GM18873 (cell line): ENCODE results near the gene MTHFSD.

Experiments
- ATAC-seq: cut with Tn5 transposase; IDR thresholded peaks from one replicate; pipeline ENCODE4 v1.9.1; 2021; ENCODE audit warnings: mild to moderate bottlenecking, moderate library complexity, moderate number of reproducible peaks; ENCODE audit not compliant: unreplicated experiment, low FRiP score

MTHFSD gene

DNA sequence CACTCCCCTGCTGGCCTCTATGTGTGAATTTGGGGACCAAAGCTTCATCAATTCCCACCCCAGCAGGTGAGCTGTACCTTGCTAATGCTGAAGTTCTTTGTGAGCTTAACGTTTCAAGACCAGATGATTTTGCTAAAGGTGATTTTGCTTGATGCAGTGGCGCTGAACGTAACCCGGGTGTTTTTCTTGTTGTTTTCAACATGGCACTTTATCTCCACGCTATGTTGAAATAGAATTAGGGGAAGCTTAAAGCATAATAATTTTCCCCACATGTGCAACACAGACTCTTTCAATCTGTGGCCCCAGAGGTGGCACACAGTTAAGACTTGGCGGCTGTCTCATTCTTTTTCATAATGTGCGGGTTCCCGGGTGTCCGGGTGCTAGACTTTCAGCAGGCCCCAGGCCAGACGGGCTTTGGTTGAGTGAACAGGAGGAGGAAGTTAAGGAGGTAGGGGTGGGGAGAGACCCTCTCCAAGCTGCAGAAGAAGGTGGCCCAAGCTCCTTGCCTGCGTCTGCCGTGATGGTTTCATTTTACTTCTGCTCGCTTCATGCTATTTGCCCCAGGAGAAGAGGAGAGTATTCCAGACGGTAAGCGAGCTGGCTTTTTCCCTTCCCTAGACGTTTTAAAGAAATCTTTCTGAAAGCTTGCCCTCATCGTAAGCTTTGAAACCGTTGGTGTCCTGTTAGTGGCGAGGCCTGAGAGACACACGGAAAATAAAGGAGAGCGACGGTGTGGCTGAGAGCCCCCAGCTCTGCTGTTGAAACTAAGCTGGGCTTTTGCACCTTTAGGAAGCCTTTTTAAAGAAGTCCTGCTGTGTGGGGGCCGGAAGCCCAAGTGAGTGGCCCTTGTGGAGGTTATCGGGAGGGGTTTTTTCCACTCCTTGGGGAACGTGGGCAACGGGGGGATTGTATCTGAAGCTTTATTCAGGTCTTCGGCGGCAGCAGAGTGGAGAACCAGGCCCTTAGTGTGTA is 15.8 kb upstream of the MTHFSD start:
- ATAC-seq = no peak

DNA sequence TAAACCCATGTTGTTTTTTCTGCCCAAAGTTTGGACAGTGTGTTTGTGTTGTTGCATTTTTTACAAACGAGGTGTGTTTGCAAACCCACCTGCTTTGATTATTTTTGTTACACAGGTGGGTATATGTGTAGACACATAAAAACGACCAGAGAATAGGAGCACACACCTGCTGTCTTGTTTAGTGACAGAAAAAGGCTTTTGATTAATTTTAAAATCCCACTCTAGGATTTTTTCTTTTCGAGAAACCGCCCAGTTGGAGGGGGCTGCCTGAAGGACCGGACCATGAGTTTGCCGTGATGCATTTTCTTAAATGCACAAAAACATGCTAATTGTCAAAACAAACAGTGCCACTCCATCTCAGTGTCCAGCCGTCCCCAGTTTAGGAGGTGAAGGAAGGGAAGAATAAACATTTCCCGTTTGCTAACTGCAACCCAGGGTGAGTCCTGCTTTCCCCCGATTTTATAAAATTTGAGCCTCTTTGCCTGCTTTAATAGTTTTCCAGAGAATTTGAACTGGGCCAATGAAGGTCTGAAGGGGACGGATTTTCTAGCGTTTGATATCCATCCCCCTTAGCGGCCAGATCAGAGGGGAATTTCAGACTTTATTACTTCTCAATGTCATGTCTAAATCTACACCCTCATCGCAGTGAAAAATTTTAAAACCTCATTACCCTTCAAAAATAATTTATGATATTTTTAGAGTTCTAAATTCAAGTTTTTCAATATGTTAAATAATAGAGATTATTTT is 14.8 kb upstream of the MTHFSD start:
- no peak for ATAC-seq

DNA sequence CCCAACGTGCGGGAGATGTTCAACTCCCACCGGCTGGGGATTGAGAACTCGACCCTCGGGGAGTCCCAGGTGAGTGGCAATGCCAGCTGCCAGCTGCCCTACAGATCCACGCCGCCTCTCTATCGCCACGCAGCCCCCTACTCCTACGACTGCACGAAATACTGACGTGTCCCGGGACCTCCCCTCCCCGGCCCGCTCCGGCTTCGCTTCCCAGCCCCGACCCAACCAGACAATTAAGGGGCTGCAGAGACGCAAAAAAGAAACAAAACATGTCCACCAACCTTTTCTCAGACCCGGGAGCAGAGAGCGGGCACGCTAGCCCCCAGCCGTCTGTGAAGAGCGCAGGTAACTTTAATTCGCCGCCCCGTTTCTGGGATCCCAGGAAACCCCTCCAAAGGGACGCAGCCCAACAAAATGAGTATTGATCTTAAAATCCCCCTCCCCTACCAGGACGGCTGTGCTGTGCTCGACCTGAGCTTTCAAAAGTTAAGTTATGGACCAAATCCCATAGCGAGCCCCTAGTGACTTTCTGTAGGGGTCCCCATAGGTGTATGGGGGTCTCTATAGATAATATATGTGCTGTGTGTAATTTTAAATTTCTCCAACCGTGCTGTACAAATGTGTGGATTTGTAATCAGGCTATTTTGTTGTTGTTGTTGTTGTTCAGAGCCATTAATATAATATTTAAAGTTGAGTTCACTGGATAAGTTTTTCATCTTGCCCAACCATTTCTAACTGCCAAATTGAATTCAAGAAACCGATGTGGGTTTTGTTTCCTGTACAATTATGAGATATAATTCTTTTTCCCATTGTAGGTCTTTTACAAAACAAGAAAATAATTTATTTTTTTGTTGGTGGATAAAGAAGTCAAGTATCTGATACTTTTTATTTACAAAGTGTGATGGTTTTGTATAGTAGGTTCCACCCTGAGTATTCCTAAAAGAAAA is 13.9 kb upstream of the MTHFSD start:
- ATAC-seq = no peak

DNA sequence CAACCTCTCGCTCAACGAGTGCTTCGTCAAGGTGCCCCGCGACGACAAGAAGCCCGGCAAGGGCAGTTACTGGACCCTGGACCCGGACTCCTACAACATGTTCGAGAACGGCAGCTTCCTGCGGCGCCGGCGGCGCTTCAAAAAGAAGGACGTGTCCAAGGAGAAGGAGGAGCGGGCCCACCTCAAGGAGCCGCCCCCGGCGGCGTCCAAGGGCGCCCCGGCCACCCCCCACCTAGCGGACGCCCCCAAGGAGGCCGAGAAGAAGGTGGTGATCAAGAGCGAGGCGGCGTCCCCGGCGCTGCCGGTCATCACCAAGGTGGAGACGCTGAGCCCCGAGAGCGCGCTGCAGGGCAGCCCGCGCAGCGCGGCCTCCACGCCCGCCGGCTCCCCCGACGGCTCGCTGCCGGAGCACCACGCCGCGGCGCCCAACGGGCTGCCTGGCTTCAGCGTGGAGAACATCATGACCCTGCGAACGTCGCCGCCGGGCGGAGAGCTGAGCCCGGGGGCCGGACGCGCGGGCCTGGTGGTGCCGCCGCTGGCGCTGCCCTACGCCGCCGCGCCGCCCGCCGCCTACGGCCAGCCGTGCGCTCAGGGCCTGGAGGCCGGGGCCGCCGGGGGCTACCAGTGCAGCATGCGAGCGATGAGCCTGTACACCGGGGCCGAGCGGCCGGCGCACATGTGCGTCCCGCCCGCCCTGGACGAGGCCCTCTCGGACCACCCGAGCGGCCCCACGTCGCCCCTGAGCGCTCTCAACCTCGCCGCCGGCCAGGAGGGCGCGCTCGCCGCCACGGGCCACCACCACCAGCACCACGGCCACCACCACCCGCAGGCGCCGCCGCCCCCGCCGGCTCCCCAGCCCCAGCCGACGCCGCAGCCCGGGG is 12.9 kb upstream of the MTHFSD start:
- no peak for ATAC-seq

DNA sequence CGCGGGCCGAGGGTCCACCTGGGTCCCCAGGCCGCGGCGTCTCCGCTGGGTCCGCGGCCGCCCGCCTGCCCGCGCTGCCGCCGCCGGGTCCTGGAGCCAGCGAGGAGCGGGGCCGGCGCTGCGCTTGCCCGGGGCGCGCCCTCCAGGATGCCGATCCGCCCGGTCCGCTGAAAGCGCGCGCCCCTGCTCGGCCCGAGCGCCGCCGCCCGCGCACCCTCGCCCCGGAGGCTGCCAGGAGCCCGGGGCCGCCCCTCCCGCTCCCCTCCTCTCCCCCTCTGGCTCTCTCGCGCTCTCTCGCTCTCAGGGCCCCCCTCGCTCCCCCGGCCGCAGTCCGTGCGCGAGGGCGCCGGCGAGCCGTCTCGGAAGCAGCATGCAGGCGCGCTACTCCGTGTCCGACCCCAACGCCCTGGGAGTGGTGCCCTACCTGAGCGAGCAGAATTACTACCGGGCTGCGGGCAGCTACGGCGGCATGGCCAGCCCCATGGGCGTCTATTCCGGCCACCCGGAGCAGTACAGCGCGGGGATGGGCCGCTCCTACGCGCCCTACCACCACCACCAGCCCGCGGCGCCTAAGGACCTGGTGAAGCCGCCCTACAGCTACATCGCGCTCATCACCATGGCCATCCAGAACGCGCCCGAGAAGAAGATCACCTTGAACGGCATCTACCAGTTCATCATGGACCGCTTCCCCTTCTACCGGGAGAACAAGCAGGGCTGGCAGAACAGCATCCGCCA is 12.1 kb upstream of the MTHFSD start:
- no peak for ATAC-seq

DNA sequence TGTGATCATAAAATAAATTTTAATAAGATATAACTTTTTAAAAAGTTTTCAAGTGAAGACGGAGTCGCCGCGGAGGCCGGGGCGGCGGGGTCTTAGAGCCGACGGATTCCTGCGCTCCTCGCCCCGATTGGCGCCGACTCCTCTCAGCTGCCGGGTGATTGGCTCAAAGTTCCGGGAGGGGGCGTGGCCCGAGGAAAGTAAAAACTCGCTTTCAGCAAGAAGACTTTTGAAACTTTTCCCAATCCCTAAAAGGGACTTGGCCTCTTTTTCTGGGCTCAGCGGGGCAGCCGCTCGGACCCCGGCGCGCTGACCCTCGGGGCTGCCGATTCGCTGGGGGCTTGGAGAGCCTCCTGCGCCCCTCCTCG is 11.5 kb upstream of the MTHFSD start, which contains the start of gene FOXC2:
Gene FOXC2, plus strand, starts transcription at position 229 of the 365 bp plus-strand sequence. CDS start 507 bp downstream, outside the sequence.
- no peak for ATAC-seq

DNA sequence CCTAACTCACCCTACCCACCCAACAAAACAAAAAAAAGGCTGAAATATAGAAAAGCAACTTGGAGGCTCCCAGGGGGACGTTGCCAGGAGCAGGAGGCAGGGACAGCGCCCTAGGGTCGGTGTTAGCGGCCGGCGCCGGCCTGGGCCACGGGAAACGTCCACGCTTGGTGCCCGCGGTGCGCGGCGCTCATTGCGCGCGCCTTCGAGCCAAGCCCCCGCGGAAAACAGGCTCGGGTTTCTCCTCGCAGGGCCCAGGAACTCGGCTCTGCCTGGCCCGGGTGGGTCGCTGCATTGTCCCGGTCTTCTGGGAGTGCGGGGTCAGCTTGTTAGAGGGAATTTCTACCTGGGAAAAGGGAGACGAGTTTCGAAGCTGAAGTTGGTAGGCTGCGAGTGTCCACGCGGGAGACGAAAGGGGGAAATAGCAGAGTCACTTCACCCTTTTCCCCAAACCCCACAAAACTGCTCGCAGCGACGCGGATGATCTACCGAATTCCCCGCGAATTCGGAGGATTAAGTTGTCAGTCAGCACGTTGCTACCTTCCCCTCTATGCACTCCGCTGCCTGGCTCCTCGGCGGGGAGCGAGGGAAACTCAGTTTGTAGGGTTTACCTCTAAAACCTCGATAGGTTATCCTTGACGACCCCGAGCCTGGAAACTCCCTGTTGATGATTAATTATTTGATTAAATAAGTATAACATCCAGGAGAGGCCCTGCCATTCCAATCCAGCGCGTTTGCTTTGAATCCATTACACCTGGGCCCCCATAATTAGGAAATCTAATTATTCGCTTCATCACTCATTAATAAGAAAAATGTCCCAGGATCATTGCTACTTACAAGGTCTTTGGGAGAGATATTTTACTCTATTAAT is 10.8 kb upstream of the MTHFSD start:
- ATAC-seq = no peak

DNA sequence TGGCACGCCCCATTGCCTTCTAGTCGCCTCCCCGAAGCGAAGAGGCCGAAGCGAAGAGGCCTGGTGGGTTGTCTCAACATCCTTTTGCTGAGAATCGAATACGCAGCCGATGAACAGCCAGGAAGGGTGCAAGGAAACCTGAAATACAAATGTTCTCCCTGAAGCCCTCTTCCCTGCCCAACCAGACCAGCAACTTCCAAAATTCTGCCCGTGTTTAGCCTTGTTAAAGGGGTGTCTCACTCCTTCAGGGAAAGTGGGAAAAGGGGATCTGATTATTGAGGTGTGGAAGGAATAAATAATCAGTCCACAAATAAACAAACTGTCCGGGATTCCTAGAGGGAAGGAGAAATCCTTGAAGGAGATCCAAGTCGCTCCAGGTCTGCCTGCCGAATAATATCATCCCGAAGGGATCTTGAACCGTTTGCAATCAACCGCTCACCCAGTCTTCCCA is 10.2 kb upstream of the MTHFSD start:
- ATAC-seq = no peak

DNA sequence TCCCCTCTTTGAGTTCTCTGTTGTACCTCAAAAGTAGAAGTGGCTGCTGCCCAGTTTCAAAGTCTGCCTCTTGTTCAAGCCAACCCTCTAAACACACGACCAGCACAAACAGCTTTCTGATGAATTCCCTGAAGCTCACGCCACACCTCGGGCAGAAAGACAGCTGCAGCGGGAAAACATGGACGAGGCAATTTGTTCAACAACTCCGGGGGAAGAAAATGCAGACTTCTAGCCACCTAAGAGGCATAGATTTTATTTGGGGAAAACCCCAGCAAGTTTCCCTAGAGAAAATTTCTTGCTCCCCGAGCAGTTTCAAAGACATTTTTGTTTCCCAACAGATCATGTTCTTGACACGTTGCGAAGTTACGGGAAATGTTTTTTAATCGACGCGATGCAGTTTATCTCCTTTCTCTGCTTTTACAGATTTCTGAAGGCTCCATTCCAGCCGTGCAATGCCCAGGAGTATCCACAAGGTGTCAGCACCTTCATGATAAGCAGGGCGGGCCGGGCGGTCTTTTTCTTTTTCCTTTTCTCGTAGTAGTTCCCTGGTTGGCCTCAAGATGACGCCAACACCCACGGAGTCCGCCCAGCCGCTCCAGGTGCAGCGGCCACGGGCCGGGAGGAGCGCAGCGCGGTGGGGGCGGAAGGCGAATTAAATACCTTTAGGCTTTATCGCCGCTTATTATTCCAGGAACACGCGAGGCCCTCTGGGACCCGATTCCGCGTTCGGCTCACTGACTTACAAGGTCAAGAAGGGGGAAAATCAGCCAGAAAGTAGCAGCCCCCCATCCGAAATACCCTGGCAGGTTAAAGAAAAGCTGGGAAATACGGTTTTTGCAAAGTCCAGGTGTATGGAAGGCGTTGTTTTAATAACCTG is 8.7 kb upstream of the MTHFSD start:
- ATAC-seq = peak; percentile 49

DNA sequence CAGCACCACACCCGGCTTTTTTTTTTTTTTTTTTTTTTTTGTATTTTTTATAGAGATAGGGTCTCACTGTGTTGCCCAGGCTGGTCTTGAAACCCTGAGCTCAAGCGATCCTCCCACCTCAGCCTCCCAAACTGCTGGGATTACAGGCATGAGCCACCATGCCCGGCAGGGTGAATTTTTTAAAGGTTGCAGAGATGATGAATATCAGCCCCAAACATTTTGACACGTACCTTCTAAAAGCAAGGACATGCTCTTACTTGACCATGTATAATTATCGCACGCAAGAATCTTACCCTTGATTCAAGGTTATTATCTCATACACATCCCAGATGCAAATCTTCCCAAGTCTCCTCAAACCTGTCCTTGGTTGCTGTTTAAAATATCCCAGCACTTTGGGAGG is 7.3 kb upstream of the MTHFSD start:
- ATAC-seq = no peak

DNA sequence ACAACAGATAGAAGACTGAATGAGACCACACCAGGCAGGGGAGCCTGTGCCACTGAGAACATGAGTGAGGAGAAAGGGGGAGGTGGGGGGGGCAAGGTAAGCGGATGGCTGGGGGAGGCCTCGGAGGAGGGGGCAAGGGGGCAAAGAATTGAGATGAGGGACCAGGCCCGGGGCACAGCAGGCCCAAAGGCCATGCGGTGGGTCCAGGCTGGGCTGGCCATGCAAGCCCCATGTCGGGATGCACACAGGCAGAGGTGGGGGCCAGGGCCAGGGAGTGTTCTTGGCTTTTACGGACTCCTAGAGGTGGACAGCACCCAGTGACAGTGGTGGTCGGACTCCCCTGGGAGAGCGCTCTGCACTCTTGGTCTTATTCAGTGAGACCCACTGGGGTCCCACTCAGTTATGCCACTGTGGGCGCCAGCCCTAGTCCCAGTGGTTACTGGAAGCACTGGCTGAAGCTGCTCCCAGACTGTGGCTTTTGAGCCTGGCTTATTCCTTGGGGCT is 4.8 kb upstream of the MTHFSD start:
- no peak for ATAC-seq

DNA sequence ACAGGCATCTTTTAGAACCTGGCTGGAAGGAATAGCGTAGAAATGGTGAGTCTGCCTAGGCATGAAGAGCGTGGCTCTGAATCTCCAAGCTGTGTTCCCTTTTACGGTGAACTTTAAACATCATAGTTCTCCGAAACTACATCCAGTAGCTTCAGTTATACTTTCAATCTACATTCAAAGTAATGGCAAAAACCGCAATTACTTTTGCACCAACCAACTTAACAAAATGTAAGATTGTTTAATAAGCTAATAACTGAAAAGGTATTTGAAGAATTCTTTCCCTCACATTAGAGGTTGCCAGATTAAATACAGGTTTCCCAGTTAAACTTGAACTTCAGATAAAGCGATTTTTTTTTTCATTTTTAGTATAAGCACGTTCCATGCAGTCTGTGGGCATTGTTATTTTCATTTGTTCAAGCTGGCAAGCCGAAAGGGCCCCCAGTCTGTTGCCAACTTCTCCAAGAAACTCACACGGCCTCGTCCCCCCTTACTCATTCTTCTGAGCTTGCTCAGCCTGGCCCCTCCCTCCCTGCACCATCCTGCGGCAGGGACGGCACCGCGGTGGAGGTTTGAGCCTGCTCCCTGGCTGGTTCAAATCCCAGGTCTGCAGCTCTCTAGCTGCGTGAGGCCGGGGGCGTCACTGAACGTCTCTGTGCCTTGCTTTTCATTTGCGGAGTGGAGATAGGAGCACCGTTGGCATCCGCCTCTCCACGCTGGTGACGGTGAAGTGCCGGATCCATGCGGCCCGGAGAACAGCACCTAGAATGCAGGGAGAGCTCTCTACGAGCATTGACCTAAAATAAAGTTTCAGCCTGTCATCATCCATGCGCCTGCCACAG is 3.5 kb upstream of the MTHFSD start:
- no peak for ATAC-seq

DNA sequence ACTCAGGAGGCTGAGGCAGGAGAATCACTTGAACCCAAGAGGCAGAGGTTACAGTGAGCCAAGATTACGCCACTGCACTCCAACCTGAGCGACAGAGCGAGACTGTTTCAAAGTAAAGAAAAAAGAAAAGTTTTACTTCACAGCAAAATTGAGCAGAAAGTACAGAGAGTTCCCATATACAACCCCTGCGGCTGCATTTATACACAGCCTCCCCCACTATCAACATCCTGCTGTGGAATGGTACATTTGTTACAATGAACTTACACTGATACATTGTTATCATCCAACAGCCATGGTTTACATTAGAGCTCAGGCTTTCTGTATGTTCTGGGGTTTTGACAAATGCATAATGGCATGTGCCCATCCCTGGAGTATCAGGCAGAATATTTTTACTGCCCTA is 2.6 kb upstream of the MTHFSD start:
- no peak for ATAC-seq

DNA sequence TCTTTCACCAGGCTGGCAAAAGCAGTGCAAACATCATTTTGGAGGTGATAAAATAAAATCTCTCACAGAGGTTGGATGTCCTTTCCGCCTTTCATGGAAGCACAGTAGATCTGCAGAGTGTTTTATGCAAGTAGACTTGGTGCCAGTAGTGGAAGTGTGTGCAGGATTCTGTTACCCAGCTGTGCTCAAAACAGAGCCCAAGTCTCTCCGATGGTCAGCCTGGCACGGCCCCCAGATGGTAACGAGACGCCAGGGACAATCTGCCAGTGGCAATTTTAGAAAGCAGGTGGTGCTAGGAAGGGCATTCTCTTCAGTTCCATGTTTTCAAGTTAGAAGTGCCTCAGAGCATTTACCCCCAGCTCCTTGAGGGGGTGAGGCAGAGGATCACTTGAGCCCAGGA is 1.5 kb upstream of the MTHFSD start:
- no peak for ATAC-seq

DNA sequence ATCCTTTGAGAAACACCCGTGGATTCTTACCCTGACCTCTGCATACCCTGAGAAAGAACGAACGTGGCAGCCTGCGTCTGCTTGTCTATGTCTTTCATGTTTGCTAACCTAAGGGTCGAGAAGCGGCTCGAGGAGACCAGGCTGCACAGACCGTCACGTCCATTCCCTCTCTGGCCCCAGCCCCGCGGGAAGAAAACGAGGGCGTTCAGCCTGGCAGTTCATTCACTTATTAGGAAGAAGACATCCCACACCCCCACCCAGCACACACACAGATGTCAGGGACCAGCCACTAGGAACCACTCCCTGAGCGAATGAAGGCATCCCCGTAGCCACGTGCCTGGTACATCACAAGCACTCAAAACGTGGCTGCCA is 655 bp upstream of the MTHFSD start:
- ATAC-seq = no peak

DNA sequence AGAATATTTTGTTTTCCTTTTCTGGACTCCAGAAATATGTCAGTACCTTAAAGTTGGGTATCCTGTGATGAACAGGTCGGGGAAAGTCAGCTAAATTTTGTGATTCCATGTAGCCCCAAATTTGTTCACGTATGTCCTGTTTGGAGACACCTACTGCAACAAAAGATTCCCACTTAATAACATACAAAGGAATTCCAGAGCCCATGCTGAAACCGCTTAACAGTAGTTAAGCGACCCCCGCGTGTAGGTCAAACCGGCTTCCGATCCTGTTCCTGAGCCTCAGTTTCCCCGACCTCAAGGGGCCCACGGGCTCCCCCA is 477 bp downstream of the MTHFSD start:
- ATAC-seq = no peak
